ENCODE results near the gene SAMD4A.

DNA sequence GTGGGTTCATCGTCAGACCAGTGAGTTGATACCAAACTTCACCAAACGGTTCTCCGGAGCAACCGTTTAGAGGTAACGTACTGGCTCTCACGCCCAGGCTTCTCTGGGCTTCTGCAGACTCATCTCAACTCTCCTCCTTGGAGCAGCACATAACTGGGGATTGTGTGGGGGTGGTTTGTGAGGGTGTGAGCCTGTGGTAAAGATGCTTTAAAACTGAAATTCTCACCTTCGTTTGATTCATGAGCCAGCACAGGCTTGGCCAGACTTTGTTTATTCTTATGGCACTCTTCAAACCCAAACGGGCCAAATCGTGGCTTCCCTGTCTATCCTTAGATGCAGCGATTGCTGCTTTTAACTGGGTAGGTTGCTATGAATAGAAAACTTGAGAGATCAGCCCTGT lies 121.3 kb downstream of the SAMD4A start:
- TF ChIP-seq POLR2AphosphoS5 (IDR thresholded peaks at IDR 0.05), result no peak
- TF ChIP-seq EP300 (IDR thresholded peaks at IDR 0.05; ENCODE audit: low read depth), result no peak
- TF ChIP-seq, protein P1, sequence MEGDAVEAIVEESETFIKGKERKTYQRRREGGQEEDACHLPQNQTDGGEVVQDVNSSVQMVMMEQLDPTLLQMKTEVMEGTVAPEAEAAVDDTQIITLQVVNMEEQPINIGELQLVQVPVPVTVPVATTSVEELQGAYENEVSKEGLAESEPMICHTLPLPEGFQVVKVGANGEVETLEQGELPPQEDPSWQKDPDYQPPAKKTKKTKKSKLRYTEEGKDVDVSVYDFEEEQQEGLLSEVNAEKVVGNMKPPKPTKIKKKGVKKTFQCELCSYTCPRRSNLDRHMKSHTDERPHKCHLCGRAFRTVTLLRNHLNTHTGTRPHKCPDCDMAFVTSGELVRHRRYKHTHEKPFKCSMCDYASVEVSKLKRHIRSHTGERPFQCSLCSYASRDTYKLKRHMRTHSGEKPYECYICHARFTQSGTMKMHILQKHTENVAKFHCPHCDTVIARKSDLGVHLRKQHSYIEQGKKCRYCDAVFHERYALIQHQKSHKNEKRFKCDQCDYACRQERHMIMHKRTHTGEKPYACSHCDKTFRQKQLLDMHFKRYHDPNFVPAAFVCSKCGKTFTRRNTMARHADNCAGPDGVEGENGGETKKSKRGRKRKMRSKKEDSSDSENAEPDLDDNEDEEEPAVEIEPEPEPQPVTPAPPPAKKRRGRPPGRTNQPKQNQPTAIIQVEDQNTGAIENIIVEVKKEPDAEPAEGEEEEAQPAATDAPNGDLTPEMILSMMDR (IDR thresholded peaks at IDR 0.05), result no peak

All from transverse colon (tissue), 4 donors.